Natural killer cell (primary cell): ENCODE results near the gene OR6J1. TPM values are rescaled to one million over a fixed set of nuclear protein-coding genes. Genes with fewer than 3 reads are reported as not detected.

Source experiments
- ATAC-seq, 3 donors: fragments of 150-1000 bp in 2 of 3; fragments of 200-7000 bp in 1 of 3; cut with Tn5 transposase; 1 replicate in 1 of 3; 2 replicates in 2 of 3; pipeline ENCODE4 v1.10.0; 2021; ENCODE audit warnings: mild to moderate bottlenecking in 2 of 3, moderate library complexity in 2 of 3
- DNase-seq, 2 donors: peaks; one replicate each; pipeline versions ENCODE4 v3.0.0 to v3.0.0-alpha.2; 2013 to 2021; ENCODE audit warnings: mixed read lengths in 1 of 2
- H3K27ac ChIP-seq: one replicate; pipeline ENCODE4 v1.5.1; 2013; ENCODE audit warnings: mild to moderate bottlenecking, low read length
- H3K27me3 ChIP-seq: one replicate; pipeline ENCODE4 v1.6.1; 2013; ENCODE audit warnings: low read length; ENCODE audit not compliant: control insufficient read depth, insufficient read depth
- H3K36me3 ChIP-seq: one replicate; pipeline ENCODE4 v1.6.1; 2013; ENCODE audit warnings: low read length; ENCODE audit not compliant: control insufficient read depth, insufficient read depth
- H3K4me1 ChIP-seq: one replicate; pipeline ENCODE4 v1.6.1; 2013; ENCODE audit warnings: low read length; ENCODE audit not compliant: control insufficient read depth, insufficient read depth
- H3K4me3 ChIP-seq: one replicate; pipeline ENCODE4 v1.5.1; 2013; ENCODE audit warnings: low read length
- H3K9me3 ChIP-seq: one replicate; pipeline ENCODE4 v1.6.1; 2013; ENCODE audit warnings: low read length; ENCODE audit not compliant: control insufficient read depth, insufficient read depth
- H3K27ac Mint-ChIP-seq, 2 donors: one replicate each; pipeline ENCODE4 v1.8.0; 2022; ENCODE audit warnings: mild to moderate bottlenecking in 2 of 2, mixed read lengths in 2 of 2, moderate library complexity in 1 of 2
- H3K27me3 Mint-ChIP-seq, 2 donors: one replicate each; pipeline ENCODE4 v1.8.0; 2022; ENCODE audit warnings: low read depth in 2 of 2, mixed read lengths in 2 of 2
- H3K36me3 Mint-ChIP-seq: one replicate; pipeline ENCODE4 v1.8.0; 2022; ENCODE audit warnings: mixed read lengths
- H3K4me1 Mint-ChIP-seq, 2 donors: one replicate each; pipeline ENCODE4 v1.8.0; 2022; ENCODE audit warnings: mixed read lengths in 2 of 2
- H3K4me3 Mint-ChIP-seq: one replicate; pipeline ENCODE4 v1.8.0; 2022; ENCODE audit warnings: mild to moderate bottlenecking, moderate library complexity, mixed read lengths
- H3K9me3 Mint-ChIP-seq, 2 donors: one replicate each; pipeline ENCODE4 v1.8.0; 2022; ENCODE audit warnings: mixed read lengths in 2 of 2
- CTCF ChIP-seq: fragments of 200-600 bp; IDR thresholded peaks from one replicate; pipeline ENCODE4 v1.8.0; 2022; ENCODE audit warnings: antibody characterized with exemption
- WGBS: methylation state at CpG from one replicate; pipeline ENCODE4 v1.1.7; 2013; ENCODE audit warnings: missing lambda C conversion rate; ENCODE audit not compliant: insufficient coverage; 5-methylcytosine and 5-hydroxymethylcytosine counted together
- intact Hi-C: fragments of 100-400 bp; cut with micrococcal nuclease; formaldehyde crosslinking; loops from one replicate; pipeline ENCODE4 v1.14.2; 2022
- total RNA-seq, 4 donors: library from RNA; stranded (reverse); fragments of 120-200 nt in 1 of 4; gene quantifications; one replicate each; pipeline versions ENCODE4 v1.2.3 to v1.2.4, GENCODE V29; 2013 to 2022

OR6J1 gene
- not detected for total RNA-seq
- total RNA-seq (2013): not detected

GRCh38 chr14:22644305-22644635 is at the start of gene OR6J1:
TSS of gene OR6J1 (minus strand) at chr14:22644352. CDS start at chr14:22634811, 9,541 bp downstream.
- no peak within 1 kb of the TSS for H3K27ac ChIP-seq
- intact Hi-C loops: no loop called here

GRCh38 chr14:22692194-22692593 is 48.0 kb upstream of the OR6J1 start:
- Mint-ChIP-seq H3K4me1 (no peaks in the 10 kb centered on the region), H3K36me3 (peaks cover 13% of the 10 kb centered on the region), H3K27me3 (peaks cover 40 to 77% of the 10 kb centered on the region in 2 donors), H3K27ac (no peak overlapping the region), H3K4me3 (no peak overlapping the region), H3K9me3 (peaks cover 0 to 4% of the 10 kb centered on the region in 2 donors)
- intact Hi-C loops: no loop called here
- Histone ChIP-seq H3K4me3 (no peak overlapping the region), H3K27ac (no peak overlapping the region), H3K9me3 (no peaks in the 10 kb centered on the region), H3K4me1 (no peaks in the 10 kb centered on the region), H3K36me3 (no peaks in the 10 kb centered on the region), H3K27me3 (peaks cover 20% of the 10 kb centered on the region)
- DNase-seq (no peak), ATAC-seq (no peak)
- no peak for TF ChIP-seq CTCF

More at GRCh38 chr14:22644305-22644635, at the start of gene OR6J1:
- Mint-ChIP-seq H3K9me3 (no peaks in the 10 kb centered on the region), H3K27me3 (peaks cover 0 to 4% of the 10 kb centered on the region in 2 donors), H3K36me3 (no peaks in the 10 kb centered on the region), H3K4me3 (no peak within 1 kb of the TSS), H3K4me1 (no peaks in the 10 kb centered on the region), H3K27ac (no peak within 1 kb of the TSS)
- H3K36me3 ChIP-seq: no peaks in the 10 kb centered on the region
- H3K9me3 ChIP-seq: no peaks in the 10 kb centered on the region
- TF ChIP-seq CTCF: no peak
- no peaks in the 10 kb centered on the region for H3K27me3 ChIP-seq
- H3K4me3 ChIP-seq: no peak within 1 kb of the TSS
- ATAC-seq (no peak), DNase-seq (no peak)
- H3K4me1 ChIP-seq: no peaks in the 10 kb centered on the region
- 100% methylated on average over 1 of the region's 1 CpG for WGBS

- intact Hi-C loops: no loop called here
- H3K36me3 Mint-ChIP-seq: peaks cover 13% of the 10 kb centered on the region
- WGBS: 81% methylated on average over 2 of the region's 2 CpGs
These were observed 47.0 kb upstream of the OR6J1 start for GRCh38 chr14:22691171-22691570.

More at GRCh38 chr14:22691171-22691570, 47.0 kb upstream of the OR6J1 start:
- Histone ChIP-seq H3K36me3 (no peaks in the 10 kb centered on the region), H3K4me1 (no peaks in the 10 kb centered on the region), H3K27me3 (peaks cover 20% of the 10 kb centered on the region), H3K4me3 (no peak overlapping the region), H3K27ac (no peak overlapping the region), H3K9me3 (no peaks in the 10 kb centered on the region)
- H3K27me3 Mint-ChIP-seq: peaks cover 45 to 81% of the 10 kb centered on the region in 2 donors
- H3K27ac Mint-ChIP-seq: no peak overlapping the region
- ATAC-seq (no peak), DNase-seq (no peak)
- H3K9me3 Mint-ChIP-seq: peaks cover 0 to 4% of the 10 kb centered on the region in 2 donors
- no peak for TF ChIP-seq CTCF
- H3K4me1 Mint-ChIP-seq: no peaks in the 10 kb centered on the region
- no peak overlapping the region for H3K4me3 Mint-ChIP-seq
